Suprapubic skin (tissue), 3 donors: ENCODE data around the gene SERINC5.

Source experiments
- CTCF ChIP-seq, 2 donors: fragments of 200-600 bp in 1 of 2; fragments of 450-650 bp in 1 of 2; sonication (generic) in 1 of 2; IDR thresholded peaks; one replicate each; pipeline ENCODE4 v1.5.1; 2016 to 2019; ENCODE audit warnings: antibody characterized with exemption in 2 of 2, mild to moderate bottlenecking in 1 of 2, moderate library complexity in 1 of 2
- POLR2AphosphoS5 ChIP-seq, 3 donors: sonication (generic); formaldehyde crosslinking; IDR thresholded peaks; one replicate each; pipeline ENCODE4 v1.6.1; 2017; ENCODE audit warnings: antibody characterized with exemption in 3 of 3

DNA sequence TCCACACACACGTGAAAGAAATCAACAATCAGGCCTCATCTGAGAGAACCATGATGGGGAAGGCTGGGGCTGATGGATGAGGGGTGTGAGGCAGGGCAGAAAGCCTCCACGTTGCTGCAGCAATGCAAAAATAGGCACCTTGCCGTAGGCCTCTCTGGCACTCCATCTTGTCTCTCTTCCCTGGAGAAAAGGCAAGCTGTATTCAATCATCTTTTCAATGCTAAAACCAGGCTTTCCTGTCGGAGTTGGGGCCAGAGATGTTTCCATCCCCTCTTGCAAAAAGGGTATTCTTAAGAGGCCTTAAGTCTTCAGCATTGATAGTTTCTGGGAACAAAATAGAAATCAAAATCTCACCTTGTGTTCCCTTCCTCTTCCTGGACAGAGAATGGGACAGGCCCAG, 139.8 kb downstream of the SERINC5 start:
- no peak for TF ChIP-seq CTCF (IDR thresholded peaks at IDR 0.05)
- no peak for TF ChIP-seq POLR2AphosphoS5 (IDR thresholded peaks at IDR 0.05)
